Thymus (tissue), 11 donors: Measurements from ENCODE around the gene EDEM3. TPM values are rescaled to one million over a fixed set of nuclear protein-coding genes. Genes with fewer than 3 reads are reported as not detected.
"Not testable (repeated sequence)": the region's sequence is repeated elsewhere in the genome, so short reads cannot be mapped to it uniquely, and the experiment has no call there.

ENCODE experiments used
- DNase-seq, 9 donors: peaks; one replicate each; pipeline ENCODE4 v3.0.0-alpha.2; 2013; ENCODE audit warnings: low spot score in 9 of 9, low read depth in 6 of 9, missing footprints in 1 of 9
- H3K27ac ChIP-seq, 2 donors: one replicate each; pipeline ENCODE4 v1.5.1; 2013; ENCODE audit warnings: control low read depth in 1 of 2, low read depth in 1 of 2, low read length in 1 of 2, mild to moderate bottlenecking in 1 of 2, moderate library complexity in 1 of 2
- H3K27me3 ChIP-seq, 2 donors: one replicate each; pipeline ENCODE4 v1.5.1; 2013; ENCODE audit warnings: low read length in 1 of 2; ENCODE audit not compliant: control insufficient read depth in 2 of 2, insufficient read depth in 1 of 2
- H3K36me3 ChIP-seq, 2 donors: one replicate each; pipeline ENCODE4 v1.5.1; 2013; ENCODE audit warnings: low read length in 1 of 2, mild to moderate bottlenecking in 1 of 2, moderate library complexity in 1 of 2; ENCODE audit not compliant: control insufficient read depth in 2 of 2, insufficient read depth in 2 of 2
- H3K4me1 ChIP-seq, 2 donors: one replicate each; pipeline ENCODE4 v1.5.1; 2013; ENCODE audit warnings: low read length in 2 of 2; ENCODE audit not compliant: control insufficient read depth in 2 of 2, insufficient read depth in 2 of 2
- H3K4me3 ChIP-seq, 2 donors: one replicate each; pipeline ENCODE4 v1.5.1; 2013; ENCODE audit warnings: low read length in 2 of 2, control low read depth in 1 of 2, mild to moderate bottlenecking in 1 of 2
- H3K9me3 ChIP-seq, 2 donors: one replicate each; pipeline ENCODE4 v1.5.1; 2013; ENCODE audit warnings: low read length in 1 of 2, mild to moderate bottlenecking in 1 of 2; ENCODE audit not compliant: control insufficient read depth in 2 of 2, insufficient read depth in 1 of 2
- WGBS: extraction: QIAGEN DNeasy Blood & Tissue Kit; methylation state at CpG from one replicate; pipeline ENCODE4 v1.1.7; 2013; 5-methylcytosine and 5-hydroxymethylcytosine counted together
- polyA plus RNA-seq: library from polyadenylated mRNA; stranded (reverse); fragments of 200-250 nt; gene quantifications from one replicate; pipeline ENCODE4 v1.2.3, GENCODE V29; 2013
- total RNA-seq: library from RNA; stranded (reverse); fragments of 120-200 nt; gene quantifications from one replicate; pipeline ENCODE4 v1.2.4, GENCODE V29; 2013
- donor health status: healthy.

The EDEM3 gene
- total and polyA plus RNA-seq, 2 donors: 19.0 to 24.2 TPM

GRCh38 chr1:184775329-184775728 lies 20.7 kb upstream of the EDEM3 start:
- H3K4me3 ChIP-seq: no peak overlapping the region
- no peaks in the 10 kb centered on the region for H3K9me3 ChIP-seq
- no peak overlapping the region for H3K27ac ChIP-seq
- H3K36me3 ChIP-seq: no peaks in the 10 kb centered on the region
- DNase-seq: no peak
- H3K27me3 ChIP-seq: no peaks in the 10 kb centered on the region
- H3K4me1 ChIP-seq: no peaks in the 10 kb centered on the region

GRCh38 chr1:184773762-184774320 lies 19.2 kb upstream of the EDEM3 start:
- no peak for DNase-seq
- H3K4me3 ChIP-seq: no peak overlapping the region
- WGBS: 96% methylated on average over 4 of the region's 4 CpGs

GRCh38 chr1:184771190-184771691 lies 16.6 kb upstream of the EDEM3 start:
- DNase-seq: no peak
- H3K4me1 ChIP-seq: no peaks in the 10 kb centered on the region
- no peaks in the 10 kb centered on the region for H3K9me3 ChIP-seq
- H3K27ac ChIP-seq: no peak overlapping the region
- no peaks in the 10 kb centered on the region for H3K36me3 ChIP-seq
- H3K4me3 ChIP-seq: no peak overlapping the region
- WGBS: 94% methylated on average over 7 of the region's 7 CpGs
- H3K27me3 ChIP-seq: no peaks in the 10 kb centered on the region

More at GRCh38 chr1:184773762-184774320, 19.2 kb upstream of the EDEM3 start:
- Histone ChIP-seq H3K36me3 (no peaks in the 10 kb centered on the region), H3K27me3 (no peaks in the 10 kb centered on the region), H3K9me3 (no peaks in the 10 kb centered on the region), H3K4me1 (no peaks in the 10 kb centered on the region), H3K27ac (no peak overlapping the region)

- no peaks in the 10 kb centered on the region for H3K4me1 ChIP-seq
- no peaks in the 10 kb centered on the region for H3K27me3 ChIP-seq
- H3K4me3 ChIP-seq: no peak overlapping the region
- no peak for DNase-seq
- 88% methylated on average over 4 of the region's 4 CpGs for WGBS
- H3K9me3 ChIP-seq: no peaks in the 10 kb centered on the region
- H3K36me3 ChIP-seq: no peaks in the 10 kb centered on the region
- no peak overlapping the region for H3K27ac ChIP-seq
Observed at GRCh38 chr1:184770181-184770979, 15.7 kb upstream of the EDEM3 start.

GRCh38 chr1:184769241-184769640 lies 14.6 kb upstream of the EDEM3 start:
- no peak overlapping the region for H3K4me3 ChIP-seq
- H3K27ac ChIP-seq: no peak overlapping the region
- WGBS: 75% methylated on average over 2 of the region's 2 CpGs
- H3K36me3 ChIP-seq: no peaks in the 10 kb centered on the region
- H3K9me3 ChIP-seq: no peaks in the 10 kb centered on the region
- no peak for DNase-seq
- no peaks in the 10 kb centered on the region for H3K4me1 ChIP-seq
- H3K27me3 ChIP-seq: no peaks in the 10 kb centered on the region

- no peak for DNase-seq
- no peaks in the 10 kb centered on the region for H3K27me3 ChIP-seq
- H3K36me3 ChIP-seq: no peaks in the 10 kb centered on the region
- no peaks in the 10 kb centered on the region for H3K9me3 ChIP-seq
- H3K27ac ChIP-seq: no peak overlapping the region
- H3K4me1 ChIP-seq: no peaks in the 10 kb centered on the region
- over 99% methylated on average over 2 of the region's 2 CpGs for WGBS
- H3K4me3 ChIP-seq: no peak overlapping the region
Observed at GRCh38 chr1:184768467-184768866, 13.8 kb upstream of the EDEM3 start.

DNA sequence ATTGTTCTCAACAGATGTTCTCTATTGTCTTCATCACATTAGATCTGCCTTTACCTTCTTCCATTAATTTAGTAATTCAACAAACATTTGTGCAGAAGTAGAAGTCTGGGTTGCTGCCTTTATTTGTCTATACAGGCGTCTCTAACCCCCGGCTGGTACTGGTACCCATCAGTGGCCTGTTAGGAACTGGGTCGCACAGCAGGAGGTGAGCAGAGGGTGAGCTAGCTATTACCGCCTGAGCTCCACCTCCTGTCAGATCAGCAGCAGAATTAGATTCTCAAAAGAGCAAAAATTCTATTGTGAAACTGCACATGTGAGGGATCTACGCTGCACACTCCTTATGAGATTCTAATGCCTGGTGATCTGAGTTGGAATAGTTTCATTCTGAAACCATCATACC lies 12.9 kb upstream of the EDEM3 start:
- no peaks in the 10 kb centered on the region for H3K36me3 ChIP-seq
- no peak for DNase-seq
- 98% methylated on average over 5 of the region's 5 CpGs for WGBS

DNA sequence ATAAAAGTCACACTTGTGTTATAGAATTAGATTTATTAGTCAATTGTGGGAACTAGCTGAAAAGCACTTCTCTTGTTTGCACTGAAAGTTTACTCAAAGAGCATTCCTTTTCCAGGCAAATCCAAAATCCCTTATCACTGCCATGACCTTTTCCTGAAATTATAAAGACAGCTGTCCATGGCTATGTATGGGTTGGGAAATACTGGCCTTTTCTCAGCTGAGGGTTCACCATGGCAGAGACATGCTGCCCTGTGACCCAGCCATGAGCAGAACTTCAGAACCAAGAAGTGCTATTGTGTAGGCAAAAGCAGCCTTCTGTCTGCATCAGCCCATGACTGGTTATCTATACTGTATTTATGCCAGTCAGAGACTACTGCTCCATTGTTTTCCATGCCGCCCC lies 9.8 kb upstream of the EDEM3 start:
- WGBS: 100% methylated on average over 1 of the region's 1 CpG
- Histone ChIP-seq H3K4me3 (no peak overlapping the region), H3K4me1 (no peaks in the 10 kb centered on the region), H3K27ac (no peak overlapping the region), H3K27me3 (no peaks in the 10 kb centered on the region), H3K36me3 (no peaks in the 10 kb centered on the region), H3K9me3 (no peaks in the 10 kb centered on the region)
- no peak for DNase-seq

More for the DNA sequence above, 12.9 kb upstream of the EDEM3 start:
- H3K9me3 ChIP-seq: no peaks in the 10 kb centered on the region
- H3K4me3 ChIP-seq: no peak overlapping the region
- H3K27me3 ChIP-seq: no peaks in the 10 kb centered on the region
- H3K4me1 ChIP-seq: no peaks in the 10 kb centered on the region
- no peak overlapping the region for H3K27ac ChIP-seq

DNA sequence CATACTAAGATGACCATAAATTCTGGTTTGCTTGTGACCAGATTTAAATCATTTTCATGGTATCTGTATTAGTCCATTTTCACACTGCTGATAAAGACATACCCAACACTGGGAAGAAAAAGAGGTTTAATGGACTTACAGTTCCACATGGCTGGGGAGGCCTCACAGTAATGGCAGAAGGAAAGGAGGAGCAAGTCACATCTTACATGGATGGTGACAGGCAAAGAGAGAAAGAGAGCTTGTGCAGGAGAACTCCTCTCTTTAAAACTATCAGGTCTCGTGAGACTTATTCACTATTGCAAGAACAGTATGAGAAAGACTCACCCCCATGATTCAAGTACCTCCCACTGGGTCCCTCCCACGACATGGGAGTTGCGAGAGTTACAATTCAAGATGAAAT lies 8.9 kb upstream of the EDEM3 start:
- H3K4me1 ChIP-seq, H3K9me3 ChIP-seq, H3K27me3 ChIP-seq, H3K36me3 ChIP-seq, H3K27ac ChIP-seq, H3K4me3 ChIP-seq, DNase-seq: not testable (repeated sequence)
- WGBS: 97% methylated on average over 3 of the region's 3 CpGs
